PC-3 (cell line): Measurements from ENCODE around the gene SNTG2. TPM values are rescaled to one million over a fixed set of nuclear protein-coding genes. Genes with fewer than 3 reads are reported as not detected.

Source experiments
- ATAC-seq: fragments of 200-7000 bp; cut with Tn5 transposase; 2 replicates; pipeline ENCODE4 v1.9.1; 2020; ENCODE audit warnings: mild to moderate bottlenecking, moderate library complexity
- BruUV-seq: library from RNA; stranded (reverse); fragments of 400-500 nt; replicated peaks from 2 replicates; lab custom pipeline; 2021; lab: Mats Ljungman, UMichigan
- CTCF ChIA-PET: fragments of 300-600 bp; sonication (Branson Sonifier 250); formaldehyde crosslinking; loops from one replicate; lab custom pipeline; 2022; ENCODE audit warnings: antibody characterized with exemption; lab: Charles Lee
- POLR2A ChIA-PET: fragments of 300-600 bp; sonication (Branson Sonifier 250); formaldehyde crosslinking; loops from one replicate; lab custom pipeline; 2022; ENCODE audit warnings: antibody characterized with exemption; ENCODE audit not compliant: unreplicated experiment; lab: Charles Lee
- DNase-seq: peaks from one replicate; pipeline ENCODE4 v3.0.0-alpha.2; 2015
- H2AFZ ChIP-seq: fragments of 300-600 bp; sonication (generic); 2 replicates; pipeline ENCODE4 v1.6.0; 2016; ENCODE audit warnings: antibody characterized with exemption, low read length
- H3F3A ChIP-seq: fragments of 300-600 bp; sonication (generic); one replicate; pipeline ENCODE4 v1.6.0; 2017; ENCODE audit warnings: antibody characterized with exemption, low read length, control low read depth, mild to moderate bottlenecking; ENCODE audit not compliant: unreplicated experiment
- H3K27ac ChIP-seq: fragments of 300-600 bp; sonication (generic); 2 replicates; pipeline ENCODE4 v1.5.1; 2016; ENCODE audit warnings: mild to moderate bottlenecking, low read length
- H3K27me3 ChIP-seq: fragments of 300-600 bp; sonication (generic); 2 replicates; pipeline ENCODE4 v1.6.1; 2016; ENCODE audit warnings: low read length, mixed read lengths
- H3K36me3 ChIP-seq: fragments of 300-600 bp; sonication (generic); 2 replicates; pipeline ENCODE4 v1.6.1; 2016; ENCODE audit warnings: low read depth, mixed run types, low read length, mixed read lengths
- H3K4me1 ChIP-seq: fragments of 300-600 bp; sonication (generic); 2 replicates; pipeline ENCODE4 v1.5.1; 2016; ENCODE audit warnings: low read length; ENCODE audit not compliant: insufficient read depth
- H3K4me2 ChIP-seq: fragments of 300-600 bp; sonication (generic); 2 replicates; pipeline ENCODE4 v1.6.0; 2016; ENCODE audit warnings: low read length
- H3K4me3 ChIP-seq: fragments of 300-600 bp; sonication (generic); 2 replicates; pipeline ENCODE4 v1.5.1; 2016; ENCODE audit warnings: mild to moderate bottlenecking, low read length, mixed read lengths
- H3K79me2 ChIP-seq: fragments of 300-600 bp; sonication (generic); 2 replicates; pipeline ENCODE4 v1.6.1; 2017; ENCODE audit warnings: low read length, mixed read lengths
- H3K9ac ChIP-seq: fragments of 300-600 bp; sonication (generic); 2 replicates; pipeline ENCODE4 v1.6.0; 2016; ENCODE audit warnings: mild to moderate bottlenecking, low read length
- H3K9me2 ChIP-seq: fragments of 300-600 bp; sonication (generic); replicated peaks from 2 replicates; pipeline ENCODE4 v1.6.1; 2016; ENCODE audit warnings: mixed run types, low read length, mixed read lengths
- H3K9me3 ChIP-seq: fragments of 300-600 bp; sonication (generic); 2 replicates; pipeline ENCODE4 v1.6.1; 2016; ENCODE audit warnings: low read length, mixed read lengths
- H4K20me1 ChIP-seq: fragments of 300-600 bp; sonication (generic); 2 replicates; pipeline ENCODE4 v1.6.1; 2016; ENCODE audit warnings: low read length, mixed read lengths
- EZH2 ChIP-seq: fragments of 300-600 bp; sonication (generic); IDR thresholded peaks from one replicate; pipeline ENCODE4 v1.6.1; 2017; ENCODE audit warnings: antibody characterized with exemption, mild to moderate bottlenecking, low read length; ENCODE audit not compliant: unreplicated experiment
- EZH2phosphoT487 ChIP-seq: fragments of 300-600 bp; sonication (generic); IDR thresholded peaks from 2 replicates; pipeline ENCODE4 v1.6.1; 2018; ENCODE audit warnings: mild to moderate bottlenecking, antibody characterized with exemption, low read length, borderline replicate concordance
- intact Hi-C: fragments of 100-400 bp; cut with micrococcal nuclease; formaldehyde crosslinking; loops from 2 replicates; pipeline ENCODE4 v1.9.0; 2023
- total RNA-seq: library from RNA; depleted of rRNA; stranded (reverse); fragments of >200 nt; gene quantifications from 2 replicates; pipeline ENCODE4 v1.2.3, GENCODE V29; 2014
- TF ChIP-seq, protein P1 (sequence below): fragments of 300-600 bp; sonication (generic); conservative IDR thresholded peaks from 2 replicates; pipeline ENCODE4 v1.5.1; 2017; ENCODE audit warnings: antibody characterized with exemption, low read depth, mild to moderate bottlenecking, low read length

SNTG2 gene
- total RNA-seq, 1 experiment from 2014 or later: not detected

DNA sequence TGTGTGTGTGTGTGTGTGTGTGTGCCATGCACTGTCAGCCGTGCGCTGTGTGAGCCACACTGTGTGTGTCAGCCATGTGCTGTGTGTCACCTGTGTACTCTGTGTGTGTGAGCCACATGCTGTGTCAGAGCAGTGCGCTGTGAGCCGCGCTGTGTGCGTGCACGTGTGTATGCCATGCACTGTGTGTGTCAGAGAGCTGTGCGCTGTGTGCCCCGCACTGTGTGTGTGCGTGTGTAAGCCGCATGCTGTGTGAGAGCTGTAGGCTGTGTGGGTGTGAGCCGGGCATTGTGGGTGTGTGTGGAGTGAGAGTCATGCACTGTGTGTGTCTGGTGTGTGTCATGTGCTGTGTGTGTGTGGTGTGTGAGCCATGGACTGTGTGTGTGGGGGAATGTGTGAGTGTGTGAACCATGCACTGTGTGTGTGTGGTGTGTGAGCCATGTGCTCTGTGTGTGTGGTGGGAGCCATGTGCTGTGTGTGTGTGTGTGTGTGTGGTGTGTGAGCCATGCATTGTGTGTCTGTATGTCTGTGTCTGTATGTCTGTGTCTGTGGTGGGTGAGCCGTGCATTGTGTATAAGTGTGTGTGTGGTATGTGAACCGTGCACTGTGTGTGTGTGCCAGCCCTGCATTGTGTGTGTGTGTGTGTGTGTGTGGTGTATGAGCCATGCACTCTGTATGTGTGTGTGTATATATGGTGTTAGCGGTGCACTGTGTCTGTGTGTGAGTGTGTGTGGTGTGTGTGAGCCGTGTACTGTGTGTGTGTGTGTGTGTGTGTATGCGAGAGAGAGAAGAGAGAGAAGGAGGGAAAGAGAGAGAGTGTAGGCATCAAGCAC, 356.3 kb downstream of the SNTG2 start:
- ChIA-PET CTCF (no interaction called here), POLR2A (no interaction called here)
- H3K9ac ChIP-seq: no peak overlapping the region
- no peak overlapping the region for H3K27ac ChIP-seq
- no peak overlapping the region for H3K4me3 ChIP-seq
- peaks cover 99% of the 10 kb centered on the region for H3K27me3 ChIP-seq
- DNase-seq (no peak), ATAC-seq (no peak)
- H3K4me1 ChIP-seq: no peaks in the 10 kb centered on the region
- TF ChIP-seq EZH2 (no peak), EZH2phosphoT487 (no peak)
- TF ChIP-seq, protein P1, sequence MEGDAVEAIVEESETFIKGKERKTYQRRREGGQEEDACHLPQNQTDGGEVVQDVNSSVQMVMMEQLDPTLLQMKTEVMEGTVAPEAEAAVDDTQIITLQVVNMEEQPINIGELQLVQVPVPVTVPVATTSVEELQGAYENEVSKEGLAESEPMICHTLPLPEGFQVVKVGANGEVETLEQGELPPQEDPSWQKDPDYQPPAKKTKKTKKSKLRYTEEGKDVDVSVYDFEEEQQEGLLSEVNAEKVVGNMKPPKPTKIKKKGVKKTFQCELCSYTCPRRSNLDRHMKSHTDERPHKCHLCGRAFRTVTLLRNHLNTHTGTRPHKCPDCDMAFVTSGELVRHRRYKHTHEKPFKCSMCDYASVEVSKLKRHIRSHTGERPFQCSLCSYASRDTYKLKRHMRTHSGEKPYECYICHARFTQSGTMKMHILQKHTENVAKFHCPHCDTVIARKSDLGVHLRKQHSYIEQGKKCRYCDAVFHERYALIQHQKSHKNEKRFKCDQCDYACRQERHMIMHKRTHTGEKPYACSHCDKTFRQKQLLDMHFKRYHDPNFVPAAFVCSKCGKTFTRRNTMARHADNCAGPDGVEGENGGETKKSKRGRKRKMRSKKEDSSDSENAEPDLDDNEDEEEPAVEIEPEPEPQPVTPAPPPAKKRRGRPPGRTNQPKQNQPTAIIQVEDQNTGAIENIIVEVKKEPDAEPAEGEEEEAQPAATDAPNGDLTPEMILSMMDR: no peak
- intact Hi-C loops: no loop called here
- no peak overlapping the region for H2AFZ ChIP-seq
- H3F3A ChIP-seq: no peaks in the 10 kb centered on the region
- H3K79me2 ChIP-seq: no peaks in the 10 kb centered on the region
- no TSS peak for BruUV-seq
- no peaks in the 10 kb centered on the region for H4K20me1 ChIP-seq
- no peak overlapping the region for H3K4me2 ChIP-seq
- no peaks in the 10 kb centered on the region for H3K9me3 ChIP-seq
- H3K36me3 ChIP-seq: no peaks in the 10 kb centered on the region
- no peaks in the 10 kb centered on the region for H3K9me2 ChIP-seq

DNA sequence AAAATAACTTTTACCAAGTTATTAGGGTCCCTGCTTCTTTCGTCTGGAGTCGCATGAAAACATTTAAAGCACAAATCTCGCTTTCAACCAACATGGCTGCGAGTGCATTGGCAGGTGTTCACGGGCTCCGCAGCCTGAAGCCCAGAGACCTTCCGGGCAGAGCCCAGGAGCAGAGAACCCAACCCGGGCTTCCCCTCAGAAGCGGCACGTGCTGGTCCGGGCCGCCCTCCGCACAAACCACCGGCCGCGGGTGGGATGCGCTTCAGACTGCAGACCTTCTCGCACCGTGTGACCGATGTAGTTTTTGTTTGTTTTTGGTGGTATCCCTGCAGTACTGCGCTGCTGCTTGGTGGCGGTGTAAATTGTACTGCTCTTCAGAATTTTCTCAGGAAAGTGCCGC, 357.0 kb downstream of the SNTG2 start:
- H3K27me3 ChIP-seq: peaks cover 99% of the 10 kb centered on the region

More for the DNA sequence above, 357.0 kb downstream of the SNTG2 start:
- Histone ChIP-seq H3F3A (no peaks in the 10 kb centered on the region), H3K27ac (no peak overlapping the region), H3K9ac (no peak overlapping the region), H3K4me1 (no peaks in the 10 kb centered on the region), H2AFZ (no peak overlapping the region), H3K36me3 (no peaks in the 10 kb centered on the region), H3K4me2 (no peak overlapping the region), H4K20me1 (no peaks in the 10 kb centered on the region), H3K9me2 (no peaks in the 10 kb centered on the region), H3K9me3 (no peaks in the 10 kb centered on the region), H3K4me3 (no peak overlapping the region), H3K79me2 (no peaks in the 10 kb centered on the region)
- no peak for ATAC-seq
- CTCF ChIA-PET: no interaction called here
- POLR2A ChIA-PET: no interaction called here
- TF ChIP-seq, protein P1: no peak
- TF ChIP-seq EZH2phosphoT487 (no peak), EZH2 (no peak)
- no peak for DNase-seq
- intact Hi-C loops: no loop called here
- BruUV-seq: no TSS peak
